GM10266 (cell line): Measurements from ENCODE around the gene AFF1.
"Not testable (repeated sequence)": the region's sequence is repeated elsewhere in the genome, so short reads cannot be mapped to it uniquely, and the experiment has no call there.

ENCODE experiments used
- DNase-seq: peaks from one replicate; pipeline ENCODE4 v3.0.0; 2012; ENCODE audit errors: extremely low spot score
- TF ChIP-seq, protein P1 (sequence below): IDR thresholded peaks from 2 replicates; pipeline ENCODE4 v1.5.1; 2012; ENCODE audit warnings: mild to moderate bottlenecking, low read depth; ENCODE audit not compliant: control insufficient read depth, insufficient read depth; ENCODE audit errors: missing control alignments

Gene AFF1

DNA sequence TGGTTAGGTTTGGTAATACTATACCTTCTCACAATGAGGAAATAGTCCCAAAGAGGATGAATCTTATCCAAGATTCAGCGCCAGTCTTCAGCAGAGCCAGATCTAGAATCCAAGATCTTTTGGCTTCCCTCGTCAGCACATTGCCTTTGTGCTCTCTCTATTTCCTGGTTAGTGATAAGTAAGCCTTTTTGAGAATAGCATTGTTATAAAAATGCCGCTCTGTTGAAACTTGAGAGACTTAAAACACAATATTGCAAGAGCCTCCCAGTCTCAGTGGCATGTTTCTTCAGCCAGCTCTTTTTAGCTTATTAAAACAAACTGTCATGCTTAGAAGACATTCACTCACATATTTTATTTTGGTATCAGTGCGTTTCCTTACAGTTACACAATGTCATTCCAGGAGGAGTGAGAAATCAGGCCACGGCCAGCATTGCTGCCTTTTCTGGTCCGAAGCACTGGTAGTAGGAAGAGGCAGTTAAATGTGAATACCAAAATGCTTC, 144.2 kb downstream of the AFF1 start:
- no peak for DNase-seq
- TF ChIP-seq, protein P1, sequence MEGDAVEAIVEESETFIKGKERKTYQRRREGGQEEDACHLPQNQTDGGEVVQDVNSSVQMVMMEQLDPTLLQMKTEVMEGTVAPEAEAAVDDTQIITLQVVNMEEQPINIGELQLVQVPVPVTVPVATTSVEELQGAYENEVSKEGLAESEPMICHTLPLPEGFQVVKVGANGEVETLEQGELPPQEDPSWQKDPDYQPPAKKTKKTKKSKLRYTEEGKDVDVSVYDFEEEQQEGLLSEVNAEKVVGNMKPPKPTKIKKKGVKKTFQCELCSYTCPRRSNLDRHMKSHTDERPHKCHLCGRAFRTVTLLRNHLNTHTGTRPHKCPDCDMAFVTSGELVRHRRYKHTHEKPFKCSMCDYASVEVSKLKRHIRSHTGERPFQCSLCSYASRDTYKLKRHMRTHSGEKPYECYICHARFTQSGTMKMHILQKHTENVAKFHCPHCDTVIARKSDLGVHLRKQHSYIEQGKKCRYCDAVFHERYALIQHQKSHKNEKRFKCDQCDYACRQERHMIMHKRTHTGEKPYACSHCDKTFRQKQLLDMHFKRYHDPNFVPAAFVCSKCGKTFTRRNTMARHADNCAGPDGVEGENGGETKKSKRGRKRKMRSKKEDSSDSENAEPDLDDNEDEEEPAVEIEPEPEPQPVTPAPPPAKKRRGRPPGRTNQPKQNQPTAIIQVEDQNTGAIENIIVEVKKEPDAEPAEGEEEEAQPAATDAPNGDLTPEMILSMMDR: no peak

DNA sequence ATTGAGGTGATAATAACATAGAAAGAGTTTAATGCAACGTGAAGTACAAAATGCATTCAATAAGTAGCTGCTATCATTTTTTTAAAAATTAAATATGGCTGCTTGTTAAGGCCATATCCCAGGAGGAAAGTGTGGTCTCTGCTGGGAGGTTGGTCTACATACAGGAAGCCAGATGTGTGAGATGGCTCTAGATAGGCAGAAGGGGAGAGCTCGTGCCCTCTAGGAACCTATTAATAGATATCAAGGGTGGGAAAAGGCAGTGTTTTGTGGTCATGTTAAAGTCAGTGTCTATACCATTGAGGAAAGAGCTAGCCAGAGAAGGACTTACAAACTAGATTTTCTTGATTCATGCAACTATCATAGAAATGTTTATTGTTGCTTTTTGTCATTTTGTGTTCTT, 145.2 kb downstream of the AFF1 start:
- TF ChIP-seq, protein P1: no peak
- DNase-seq: no peak

DNA sequence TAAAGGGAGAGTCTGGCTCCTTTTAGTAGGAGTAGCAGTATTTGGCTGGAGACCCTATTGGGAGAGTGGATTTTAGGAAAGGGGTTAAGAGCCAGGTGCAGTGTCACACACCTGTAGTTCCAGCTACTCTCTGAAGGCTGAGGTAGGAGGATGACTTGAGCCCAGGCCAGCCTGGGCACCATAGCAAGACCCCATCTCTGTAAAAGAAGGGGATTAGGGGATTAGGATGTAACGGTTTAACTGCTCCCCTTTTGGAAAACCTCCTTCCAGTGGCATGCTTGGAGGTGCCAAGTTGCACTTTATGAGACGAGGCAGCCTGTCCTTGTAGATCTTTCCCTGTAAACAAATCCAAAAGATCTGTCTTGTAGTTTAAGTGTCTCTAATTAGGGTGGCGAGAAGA, 145.7 kb downstream of the AFF1 start:
- TF ChIP-seq, protein P1: no peak
- no peak for DNase-seq

DNA sequence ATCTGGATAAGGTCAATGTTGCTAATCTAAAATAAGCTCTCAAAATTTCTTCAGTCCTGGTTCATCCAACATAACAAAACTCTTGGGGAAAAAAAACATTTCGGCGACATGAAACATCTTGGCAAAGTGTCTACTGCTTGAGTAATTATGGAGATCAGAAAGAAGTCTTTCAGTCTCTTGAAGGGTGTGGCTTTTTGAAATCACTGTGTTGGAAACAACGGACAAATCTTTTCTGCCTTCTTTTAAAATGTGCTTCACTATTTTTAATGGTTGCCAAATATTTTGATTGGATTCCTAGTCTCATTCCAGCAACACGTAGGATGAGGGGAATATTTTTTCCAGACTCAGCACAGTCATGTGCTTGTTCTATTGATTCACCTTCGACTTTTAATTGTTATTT, 147.0 kb downstream of the AFF1 start:
- TF ChIP-seq, protein P1: no peak
- DNase-seq: no peak

DNA sequence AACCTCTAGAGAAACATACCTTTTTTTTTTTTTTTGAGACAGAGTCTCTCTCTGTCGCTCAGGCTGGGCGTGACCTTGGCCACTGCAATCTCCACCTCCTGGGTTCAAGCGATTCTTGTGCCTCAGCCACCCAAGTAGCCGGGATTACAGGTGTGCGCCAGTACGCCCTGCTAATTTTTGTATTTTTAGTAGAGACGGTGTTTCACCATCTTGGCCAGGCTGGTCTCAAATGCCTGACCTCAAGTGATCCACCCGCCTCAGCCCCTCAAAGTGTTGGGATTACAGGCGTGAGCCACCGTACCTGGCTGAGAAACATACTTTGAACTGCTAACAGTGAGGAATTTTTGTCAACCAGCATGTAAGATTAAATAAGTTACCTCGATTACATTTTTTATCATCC, 150.9 kb downstream of the AFF1 start:
- not testable (repeated sequence) for DNase-seq

DNA sequence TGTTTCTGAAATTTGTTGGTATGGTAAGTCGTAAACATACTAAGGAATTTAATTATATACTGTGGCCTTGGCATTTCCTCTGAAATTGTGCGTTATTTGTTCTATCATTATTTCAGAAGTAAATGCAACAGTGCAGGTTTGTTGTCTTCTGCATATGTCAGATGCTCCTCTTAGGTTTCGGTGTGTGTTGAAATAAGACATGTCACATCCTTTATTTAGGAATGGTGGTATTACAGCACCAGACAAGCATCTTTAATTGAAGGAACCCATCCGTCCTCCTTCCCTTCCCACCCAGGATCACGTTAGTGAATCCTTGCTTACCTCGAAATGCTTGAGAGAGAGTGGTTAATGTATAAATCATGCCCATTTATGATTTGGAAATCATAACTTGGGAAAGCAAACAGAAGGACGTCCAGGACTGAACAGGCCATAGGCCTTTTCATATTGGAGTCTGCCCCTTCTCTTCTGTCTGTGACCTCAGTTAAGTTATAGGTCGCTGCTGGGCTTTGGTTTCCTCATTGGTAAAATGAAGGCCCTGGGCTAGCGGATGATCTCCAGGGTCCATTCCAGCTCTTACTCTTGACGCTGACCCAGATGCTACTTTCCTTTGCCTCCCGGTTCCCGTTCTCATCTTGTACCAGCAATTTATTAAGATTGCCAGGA, 151.5 kb downstream of the AFF1 start:
- TF ChIP-seq, protein P1: no peak
- DNase-seq: no peak

DNA sequence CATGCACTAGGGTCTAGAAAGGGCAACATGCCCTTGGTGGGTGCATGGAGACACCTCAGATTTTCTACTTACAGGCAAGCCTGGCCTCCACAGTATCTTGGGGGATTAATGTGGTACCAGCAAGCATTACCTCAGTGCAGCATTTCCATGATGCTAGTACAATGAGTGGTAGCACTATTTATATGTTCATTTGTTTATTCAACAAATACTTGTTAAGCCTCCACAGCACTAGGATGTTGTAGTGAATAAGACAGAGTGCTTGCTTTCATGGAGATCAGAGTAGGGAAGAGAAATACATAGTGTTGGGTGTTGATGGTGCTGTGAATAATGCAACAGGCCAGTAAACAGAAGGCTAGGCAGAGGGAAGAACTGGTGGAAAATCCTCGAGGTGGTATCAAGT, 152.2 kb downstream of the AFF1 start:
- no peak for DNase-seq
- TF ChIP-seq, protein P1: no peak

DNA sequence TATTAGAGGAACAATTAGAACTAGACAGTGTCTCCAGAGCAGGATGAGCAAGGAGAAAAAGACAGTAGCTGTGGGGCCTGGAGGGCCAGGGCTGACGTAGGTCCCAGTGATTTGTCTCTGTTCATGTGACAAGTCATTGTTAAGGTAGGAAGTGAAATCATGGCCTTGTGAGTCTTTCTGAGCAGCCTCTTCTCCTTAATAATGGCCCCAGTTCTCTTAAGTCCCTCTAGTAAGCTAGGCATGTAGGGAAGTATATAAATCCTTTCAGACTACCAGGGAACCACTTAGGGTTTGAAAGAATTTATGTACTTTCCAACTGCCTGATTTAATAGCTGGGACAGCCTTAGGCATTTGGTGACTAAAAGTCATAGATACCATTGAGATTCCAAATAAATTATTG, 152.6 kb downstream of the AFF1 start:
- no peak for DNase-seq
- TF ChIP-seq, protein P1: no peak
